Fibroblast of the aortic adventitia (primary cell): ENCODE measurements around the gene CRACDL. TPM values are rescaled to one million over a fixed set of nuclear protein-coding genes. Genes with fewer than 3 reads are reported as not detected.

Experiments used
- DNase-seq: peaks from one replicate; pipeline ENCODE4 v3.0.0-alpha.2; 2010; ENCODE audit warnings: low read depth
- H3K4me3 ChIP-seq: 2 replicates; pipeline ENCODE4 v1.5.1; 2011; ENCODE audit warnings: low read depth, mild to moderate bottlenecking, control low read depth, low read length, moderate library complexity
- total RNA-seq: library from RNA; depleted of rRNA; stranded (reverse); fragments of >200 nt; gene quantifications from 2 replicates; pipeline ENCODE4 v1.2.3, GENCODE V29; 2012; ENCODE audit warnings: low replicate concordance
- TF ChIP-seq, protein P1 (sequence below): IDR thresholded peaks from 2 replicates; pipeline ENCODE4 v1.5.1; 2011; ENCODE audit warnings: mild to moderate bottlenecking, low read length, control low read depth, inconsistent platforms; ENCODE audit not compliant: insufficient read depth

Gene CRACDL
- total RNA-seq, 1 donor, result not detected

DNA sequence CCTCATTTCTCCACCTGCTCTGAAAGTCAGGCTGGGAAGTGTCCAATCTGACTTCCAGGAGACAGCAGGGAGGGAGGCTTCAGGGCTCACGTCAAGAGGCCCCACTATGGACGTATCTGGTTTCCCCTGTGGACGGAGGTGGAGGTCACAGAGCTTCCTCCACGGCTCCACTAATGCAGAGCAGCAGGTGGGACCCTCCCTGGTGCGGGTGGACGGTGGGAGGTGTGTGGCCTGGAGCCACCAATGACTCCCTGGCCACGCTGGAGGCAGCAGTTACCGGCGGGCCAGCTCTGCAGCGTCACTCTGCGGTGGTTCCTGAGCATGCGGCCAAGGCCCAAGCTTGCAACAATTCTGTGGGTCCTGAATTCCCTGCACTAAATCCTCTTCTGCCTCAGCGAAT lies 9.0 kb downstream of the CRACDL start:
- DNase-seq, result no peak
- TF ChIP-seq, protein P1, sequence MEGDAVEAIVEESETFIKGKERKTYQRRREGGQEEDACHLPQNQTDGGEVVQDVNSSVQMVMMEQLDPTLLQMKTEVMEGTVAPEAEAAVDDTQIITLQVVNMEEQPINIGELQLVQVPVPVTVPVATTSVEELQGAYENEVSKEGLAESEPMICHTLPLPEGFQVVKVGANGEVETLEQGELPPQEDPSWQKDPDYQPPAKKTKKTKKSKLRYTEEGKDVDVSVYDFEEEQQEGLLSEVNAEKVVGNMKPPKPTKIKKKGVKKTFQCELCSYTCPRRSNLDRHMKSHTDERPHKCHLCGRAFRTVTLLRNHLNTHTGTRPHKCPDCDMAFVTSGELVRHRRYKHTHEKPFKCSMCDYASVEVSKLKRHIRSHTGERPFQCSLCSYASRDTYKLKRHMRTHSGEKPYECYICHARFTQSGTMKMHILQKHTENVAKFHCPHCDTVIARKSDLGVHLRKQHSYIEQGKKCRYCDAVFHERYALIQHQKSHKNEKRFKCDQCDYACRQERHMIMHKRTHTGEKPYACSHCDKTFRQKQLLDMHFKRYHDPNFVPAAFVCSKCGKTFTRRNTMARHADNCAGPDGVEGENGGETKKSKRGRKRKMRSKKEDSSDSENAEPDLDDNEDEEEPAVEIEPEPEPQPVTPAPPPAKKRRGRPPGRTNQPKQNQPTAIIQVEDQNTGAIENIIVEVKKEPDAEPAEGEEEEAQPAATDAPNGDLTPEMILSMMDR, result no peak
- no peak overlapping the region for H3K4me3 ChIP-seq

DNA sequence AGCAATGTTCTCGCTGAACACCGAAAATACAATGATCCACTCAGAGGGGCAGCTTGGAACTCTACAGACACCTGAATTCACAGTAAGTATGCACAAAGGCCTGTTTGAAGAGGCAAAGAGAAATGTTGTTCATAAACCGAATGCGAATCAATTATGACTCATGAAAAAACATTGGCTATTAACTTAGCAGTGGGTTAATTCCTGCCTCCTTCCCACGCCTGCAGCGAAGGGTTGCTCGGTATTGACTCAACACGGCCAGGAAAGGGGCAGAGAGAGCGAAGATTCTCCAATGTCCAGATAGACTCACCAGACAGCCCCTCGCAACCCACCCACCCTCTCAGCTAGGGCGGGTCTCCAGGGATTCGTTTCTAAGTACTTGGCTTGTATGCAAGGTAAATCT lies 9.4 kb downstream of the CRACDL start:
- TF ChIP-seq, protein P1, result no peak
- no peak overlapping the region for H3K4me3 ChIP-seq
- DNase-seq, result no peak

DNA sequence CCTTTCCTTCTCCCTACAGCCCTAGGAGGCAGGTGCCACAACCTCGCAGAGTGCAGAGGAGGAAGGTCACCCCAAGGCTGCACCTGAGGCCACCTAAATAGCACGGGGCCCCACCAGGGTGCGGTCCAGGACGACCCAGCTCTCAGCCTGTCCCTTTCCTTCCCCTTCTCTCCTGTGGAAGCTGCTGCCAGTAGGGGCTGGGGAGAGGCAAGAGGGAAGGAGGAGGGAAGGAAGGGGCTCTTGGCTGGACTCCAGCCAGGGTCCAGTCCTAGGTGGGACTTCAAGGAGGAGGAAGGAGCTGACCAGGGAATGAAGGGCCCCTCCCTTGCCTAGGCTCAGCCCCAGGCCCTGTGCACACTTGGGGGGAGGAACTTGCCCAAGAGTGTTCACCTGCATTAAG lies 11.1 kb downstream of the CRACDL start:
- TF ChIP-seq, protein P1, result no peak
- DNase-seq, result no peak
- H3K4me3 ChIP-seq, result no peak overlapping the region

DNA sequence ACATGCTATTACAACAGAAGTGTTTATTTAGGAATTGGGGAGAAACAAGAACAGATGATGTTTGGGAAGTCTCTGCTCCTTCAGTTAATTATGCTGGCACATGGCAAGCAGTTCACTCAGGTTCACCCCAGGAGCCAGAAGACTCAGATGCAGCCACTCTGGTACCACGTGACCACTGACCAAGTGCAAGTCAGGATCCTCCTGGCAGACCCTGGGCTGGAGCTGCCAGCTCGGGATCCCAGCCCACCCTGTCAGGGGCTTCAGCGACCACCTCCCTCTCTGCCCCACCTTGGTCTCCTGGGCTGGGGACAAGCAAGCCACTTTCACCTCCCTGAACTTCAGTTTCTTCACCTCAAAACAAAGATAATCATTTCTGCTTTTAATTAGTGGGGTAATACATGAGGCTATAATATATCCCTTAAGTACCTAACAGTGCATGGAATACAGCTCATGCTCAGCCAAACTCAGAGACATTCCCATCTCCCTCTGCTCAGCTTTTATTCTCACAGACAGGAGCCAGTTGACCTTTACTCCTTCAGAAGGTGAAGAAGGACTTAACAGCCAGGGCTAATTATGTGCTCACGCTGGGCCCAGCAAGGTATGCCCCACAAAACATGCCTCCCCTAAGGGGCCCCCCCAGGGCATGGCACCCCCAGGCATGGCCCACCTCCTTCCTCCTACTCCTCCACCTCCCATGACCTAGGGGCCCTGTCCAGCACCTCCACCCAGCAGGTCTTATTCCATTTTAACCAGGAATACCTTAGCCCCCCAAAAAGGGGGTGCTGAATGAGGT lies 11.8 kb downstream of the CRACDL start:
- H3K4me3 ChIP-seq, result no peak overlapping the region
- no peak for DNase-seq
- TF ChIP-seq, protein P1, result no peak

DNA sequence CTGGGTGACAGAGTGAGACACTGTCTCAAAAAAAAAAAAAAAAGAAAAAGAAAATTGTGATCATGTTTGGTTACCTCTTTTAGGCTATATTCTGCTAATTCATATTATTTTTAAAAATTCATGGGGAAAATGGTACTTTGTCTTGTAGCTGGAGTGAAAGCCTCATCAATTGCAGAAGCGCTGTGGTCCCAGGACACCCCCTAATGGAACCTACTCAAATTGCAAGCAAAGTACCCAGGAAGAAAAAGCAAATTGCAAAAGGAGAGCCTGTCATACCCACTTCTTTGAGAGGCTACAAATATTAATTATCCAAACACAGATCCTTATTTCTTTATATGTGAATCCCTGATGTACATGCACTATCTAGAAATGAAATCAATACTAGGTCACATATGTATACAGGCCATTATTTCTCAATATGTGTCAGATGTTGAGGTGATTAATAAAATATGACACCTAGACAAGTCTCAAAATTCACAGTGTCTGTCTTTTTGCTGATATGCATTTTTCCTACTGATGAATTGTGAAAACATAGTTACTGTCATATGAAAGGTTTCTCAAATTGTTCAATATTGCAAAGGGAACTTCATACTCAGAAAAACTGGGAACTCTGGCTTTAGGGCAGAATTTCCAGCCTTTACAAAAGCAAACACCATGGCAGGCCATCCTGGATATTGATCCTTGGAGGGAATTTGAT lies 12.6 kb downstream of the CRACDL start:
- TF ChIP-seq, protein P1, result no peak
- no peak overlapping the region for H3K4me3 ChIP-seq
- no peak for DNase-seq

DNA sequence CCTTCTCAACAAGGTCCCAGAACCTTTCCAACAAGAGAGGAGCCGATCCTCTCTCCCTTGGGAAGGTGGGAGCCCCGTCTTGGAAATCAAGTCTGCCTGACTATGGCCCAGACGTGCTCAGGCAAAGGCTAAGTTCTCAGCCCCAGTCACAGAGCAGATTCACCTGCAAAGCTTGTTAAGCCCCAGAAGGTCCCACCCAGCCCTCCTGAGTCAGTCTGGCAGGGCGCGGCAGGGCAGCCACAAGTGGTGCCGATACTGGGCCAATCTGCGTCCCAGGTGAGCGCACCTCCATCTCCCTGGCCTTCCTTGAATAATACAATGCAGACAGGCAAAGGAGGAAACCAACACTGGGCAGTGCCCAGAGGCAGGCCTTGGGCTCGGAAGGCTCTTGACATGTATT lies 15.0 kb downstream of the CRACDL start:
- TF ChIP-seq, protein P1, result no peak
- H3K4me3 ChIP-seq, result no peak overlapping the region
- no peak for DNase-seq
